Panc1 (cell line): ENCODE measurements around the gene CSTPP1.

Experiments
- TF ChIP-seq, protein P1 (sequence below), 2 experiments: IDR thresholded peaks; 2 replicates each; pipeline ENCODE4 v1.6.1; 2011 to 2012; ENCODE audit warnings: low read depth in 2 of 2, control low read depth in 1 of 2, low read length in 1 of 2, mild to moderate bottlenecking in 1 of 2, moderate library complexity in 1 of 2; ENCODE audit not compliant: insufficient read depth in 1 of 2
- TF ChIP-seq, protein P2 (sequence below): fragments of 450-650 bp; IDR thresholded peaks from 2 replicates; pipeline ENCODE4 v1.5.1; 2017; ENCODE audit warnings: mild to moderate bottlenecking

DNA sequence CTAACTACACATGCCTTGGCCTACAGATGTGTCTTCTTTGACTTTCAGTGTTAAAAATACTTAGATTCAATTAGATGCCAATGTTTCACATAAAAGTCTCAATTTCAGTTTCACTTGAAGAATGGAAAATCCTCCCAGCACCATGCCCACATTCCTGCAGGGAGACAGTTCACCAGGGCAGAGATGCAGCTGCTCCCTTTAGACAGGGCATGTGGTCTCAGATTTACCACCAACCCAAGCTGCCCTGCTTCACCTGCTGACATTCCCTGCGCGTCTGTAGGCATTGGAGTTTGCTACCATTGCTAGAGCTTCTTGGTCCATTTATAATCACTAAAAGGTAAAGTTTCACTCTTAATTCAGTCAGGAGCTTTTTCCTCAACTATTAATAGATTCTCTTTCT, 126.2 kb downstream of the CSTPP1 start:
- TF ChIP-seq, protein P1, sequence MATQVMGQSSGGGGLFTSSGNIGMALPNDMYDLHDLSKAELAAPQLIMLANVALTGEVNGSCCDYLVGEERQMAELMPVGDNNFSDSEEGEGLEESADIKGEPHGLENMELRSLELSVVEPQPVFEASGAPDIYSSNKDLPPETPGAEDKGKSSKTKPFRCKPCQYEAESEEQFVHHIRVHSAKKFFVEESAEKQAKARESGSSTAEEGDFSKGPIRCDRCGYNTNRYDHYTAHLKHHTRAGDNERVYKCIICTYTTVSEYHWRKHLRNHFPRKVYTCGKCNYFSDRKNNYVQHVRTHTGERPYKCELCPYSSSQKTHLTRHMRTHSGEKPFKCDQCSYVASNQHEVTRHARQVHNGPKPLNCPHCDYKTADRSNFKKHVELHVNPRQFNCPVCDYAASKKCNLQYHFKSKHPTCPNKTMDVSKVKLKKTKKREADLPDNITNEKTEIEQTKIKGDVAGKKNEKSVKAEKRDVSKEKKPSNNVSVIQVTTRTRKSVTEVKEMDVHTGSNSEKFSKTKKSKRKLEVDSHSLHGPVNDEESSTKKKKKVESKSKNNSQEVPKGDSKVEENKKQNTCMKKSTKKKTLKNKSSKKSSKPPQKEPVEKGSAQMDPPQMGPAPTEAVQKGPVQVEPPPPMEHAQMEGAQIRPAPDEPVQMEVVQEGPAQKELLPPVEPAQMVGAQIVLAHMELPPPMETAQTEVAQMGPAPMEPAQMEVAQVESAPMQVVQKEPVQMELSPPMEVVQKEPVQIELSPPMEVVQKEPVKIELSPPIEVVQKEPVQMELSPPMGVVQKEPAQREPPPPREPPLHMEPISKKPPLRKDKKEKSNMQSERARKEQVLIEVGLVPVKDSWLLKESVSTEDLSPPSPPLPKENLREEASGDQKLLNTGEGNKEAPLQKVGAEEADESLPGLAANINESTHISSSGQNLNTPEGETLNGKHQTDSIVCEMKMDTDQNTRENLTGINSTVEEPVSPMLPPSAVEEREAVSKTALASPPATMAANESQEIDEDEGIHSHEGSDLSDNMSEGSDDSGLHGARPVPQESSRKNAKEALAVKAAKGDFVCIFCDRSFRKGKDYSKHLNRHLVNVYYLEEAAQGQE (IDR thresholded peaks at IDR 0.05; ENCODE audit: insufficient read depth in 1 of 2, low read depth in 2 of 2, low read length in 1 of 2) = no peak
- TF ChIP-seq, protein P2, sequence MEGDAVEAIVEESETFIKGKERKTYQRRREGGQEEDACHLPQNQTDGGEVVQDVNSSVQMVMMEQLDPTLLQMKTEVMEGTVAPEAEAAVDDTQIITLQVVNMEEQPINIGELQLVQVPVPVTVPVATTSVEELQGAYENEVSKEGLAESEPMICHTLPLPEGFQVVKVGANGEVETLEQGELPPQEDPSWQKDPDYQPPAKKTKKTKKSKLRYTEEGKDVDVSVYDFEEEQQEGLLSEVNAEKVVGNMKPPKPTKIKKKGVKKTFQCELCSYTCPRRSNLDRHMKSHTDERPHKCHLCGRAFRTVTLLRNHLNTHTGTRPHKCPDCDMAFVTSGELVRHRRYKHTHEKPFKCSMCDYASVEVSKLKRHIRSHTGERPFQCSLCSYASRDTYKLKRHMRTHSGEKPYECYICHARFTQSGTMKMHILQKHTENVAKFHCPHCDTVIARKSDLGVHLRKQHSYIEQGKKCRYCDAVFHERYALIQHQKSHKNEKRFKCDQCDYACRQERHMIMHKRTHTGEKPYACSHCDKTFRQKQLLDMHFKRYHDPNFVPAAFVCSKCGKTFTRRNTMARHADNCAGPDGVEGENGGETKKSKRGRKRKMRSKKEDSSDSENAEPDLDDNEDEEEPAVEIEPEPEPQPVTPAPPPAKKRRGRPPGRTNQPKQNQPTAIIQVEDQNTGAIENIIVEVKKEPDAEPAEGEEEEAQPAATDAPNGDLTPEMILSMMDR = no peak
